Upper lobe of left lung (tissue), 6 donors: ENCODE results near the gene ZNF621. TPM values are rescaled to one million over a fixed set of nuclear protein-coding genes. Genes with fewer than 3 reads are reported as not detected.

ENCODE experiments used
- ATAC-seq, 2 donors: fragments of 200-7000 bp; cut with Tn5 transposase; one replicate each; pipeline ENCODE4 v1.9.1; 2022; ENCODE audit warnings: mild to moderate bottlenecking in 2 of 2, moderate library complexity in 2 of 2; ENCODE audit not compliant: low FRiP score in 2 of 2
- DNase-seq, 2 donors: peaks; one replicate each; pipeline ENCODE4 v3.0.0-alpha.2; 2019 to 2020
- H3K27ac ChIP-seq, 4 donors: fragments of 200-600 bp; sonication (generic); one replicate each; pipeline ENCODE4 v1.5.1; 2016 to 2019
- H3K27me3 ChIP-seq, 4 donors: fragments of 200-600 bp; sonication (generic); one replicate each; pipeline ENCODE4 v1.5.1; 2017 to 2019
- H3K36me3 ChIP-seq, 4 donors: fragments of 200-600 bp; sonication (generic); one replicate each; pipeline ENCODE4 v1.5.1; 2016 to 2019
- H3K4me1 ChIP-seq, 4 donors: fragments of 200-600 bp; sonication (generic); one replicate each; pipeline ENCODE4 v1.5.1; 2018 to 2019
- H3K4me3 ChIP-seq, 4 donors: fragments of 200-600 bp; sonication (generic); one replicate each; pipeline ENCODE4 v1.5.1; 2017 to 2019; ENCODE audit warnings: mild to moderate bottlenecking in 2 of 4, moderate library complexity in 1 of 4
- H3K9me3 ChIP-seq, 4 donors: fragments of 200-600 bp; sonication (generic); one replicate each; pipeline ENCODE4 v1.5.1; 2018 to 2019
- CTCF ChIP-seq, 6 experiments: fragments of 450-650 bp in 4 of 6; fragments of 200-600 bp in 2 of 6; sonication (generic) in 2 of 6; IDR thresholded peaks; one replicate each; pipeline ENCODE4 v1.5.1; 2016 to 2019; ENCODE audit warnings: antibody characterized with exemption in 6 of 6
- EP300 ChIP-seq, 4 donors: sonication (generic); formaldehyde crosslinking; IDR thresholded peaks; one replicate each; pipeline ENCODE4 v1.5.1; 2017; ENCODE audit warnings: antibody characterized with exemption in 4 of 4, control low read depth in 2 of 4
- POLR2A ChIP-seq, 4 donors: fragments of 450-650 bp; IDR thresholded peaks; one replicate each; pipeline ENCODE4 v1.5.1; 2016 to 2017; ENCODE audit warnings: antibody characterized with exemption in 4 of 4, mild to moderate bottlenecking in 2 of 4
- POLR2AphosphoS5 ChIP-seq, 2 donors: sonication (generic); formaldehyde crosslinking; IDR thresholded peaks; one replicate each; pipeline ENCODE4 v1.5.1; 2017; ENCODE audit warnings: antibody characterized with exemption in 2 of 2
- WGBS, 2 donors: methylation state at CpG; one replicate each; pipeline ENCODE4 v1.1.5; 2017 to 2018; 5-methylcytosine and 5-hydroxymethylcytosine counted together
- small RNA-seq, 4 donors: library from RNA; depleted of rRNA; stranded (forward); fragments of <200 nt; gene quantifications; one replicate each; pipeline ENCODE3, GENCODE V24; 2016
- total RNA-seq, 6 donors: library from RNA; depleted of rRNA in 4 of 6; stranded (reverse); fragments of >200 nt in 4 of 6; gene quantifications; one replicate each; pipeline versions ENCODE4 v1.1.0 to v1.2.1, GENCODE V29; 2016 to 2021
- donor health status: DM: no; HTN: no; CAD: no; lungs with moderate emphysema.
- donor health status: DM: no; HTN: yes; CAD: no; lungs with severe emphysema.

Gene ZNF621
- total RNA-seq, 6 donors from 2014 or later: 14.3 to 39.8 (median 17.6) TPM

- H3K27ac ChIP-seq: no peak overlapping the region
- no peaks in the 10 kb centered on the region for H3K36me3 ChIP-seq
- ATAC-seq (no peak), DNase-seq (no peak)
- TF ChIP-seq POLR2A (IDR thresholded peaks at IDR 0.05) (no peak), POLR2AphosphoS5 (IDR thresholded peaks at IDR 0.05) (no peak), EP300 (IDR thresholded peaks at IDR 0.05) (no peak), CTCF (IDR thresholded peaks at IDR 0.05) (no peak)
- H3K4me3 ChIP-seq: no peak overlapping the region
- H3K27me3 ChIP-seq: no peaks in the 10 kb centered on the region
- H3K4me1 ChIP-seq: peaks cover 0 to 8% (median 4%) of the 10 kb centered on the region in 4 donors
- H3K9me3 ChIP-seq: no peaks in the 10 kb centered on the region
- 86% methylated on average over 5 of the region's 5 CpGs for WGBS, 2 donors
Observed at GRCh38 chr3:40588406-40588805, 63.6 kb downstream of the ZNF621 start.

Small RNA genes within 50 kb of the gene (small RNA-seq; reads per million reads assigned to genes)
- gene RNU5B-2P: 0 to 0.11 (median 0) reads per million in 4 donors

Other genes starting within 250 kb of the ZNF621 start
- 10 to 100 TPM; 26.2 to 49.1 (median 38.8) TPM for gene EIF1B, start 215.3 kb upstream of the ZNF621 start, total RNA-seq
- gene ENTPD3, start 137.8 kb upstream of the ZNF621 start, total RNA-seq: 1 to 10 TPM; 2.1 to 9.6 (median 3.9) TPM
- gene RPL14, start 67.6 kb upstream of the ZNF621 start, total RNA-seq: 1,000 to 10,000 TPM in 2 of 6 donors, 100 to 1,000 TPM in 4; 173 to 1,676 (median 348) TPM
- 10 to 100 TPM in 1 of 6 donors, 1 to 10 TPM in 5; 4.4 to 10.5 (median 5.9) TPM for gene ZNF619, start 47.8 kb upstream of the ZNF621 start, total RNA-seq
- 1 to 10 TPM; 2.1 to 9.6 (median 5.3) TPM for gene ZNF620, start 18.9 kb upstream of the ZNF621 start, total RNA-seq